Measurements from ENCODE around the gene RAD54L2. TPM values are rescaled to one million over a fixed set of nuclear protein-coding genes. Genes with fewer than 3 reads are reported as not detected.

RAD54L2 gene
- total RNA-seq = 10 to 100 TPM; 12.9 to 33.1 TPM

GRCh38 chr3:51538459-51539290, at the start of gene RAD54L2:
RAD54L2 (plus strand) TSS chr3:51538719; CDS start chr3:51590421, 51,702 bp downstream.
- WGBS = under 1% methylated on average over 52 of the region's 91 CpGs
- Histone ChIP-seq H3K27ac (peak within 1 kb of the TSS; percentile 86), H3K9me3 (no peaks in the 10 kb centered on the region), H3K27me3 (replicated peaks; ENCODE audit: insufficient read depth) (no peaks in the 10 kb centered on the region), H3K36me3 (no peaks in the 10 kb centered on the region), H3K4me1 (replicated peaks) (peaks cover 8% of the 10 kb centered on the region), H3K4me3 (peak within 1 kb of the TSS; percentile 91 to 95)
- peak; percentile 44 for TF ChIP-seq POLR2A (IDR thresholded peaks at IDR 0.05)
- TF ChIP-seq CTCF (IDR thresholded peaks at IDR 0.05) = peak in 3 of 4 experiments; percentile 21 to 49 (median 40)
- TF ChIP-seq POLR2AphosphoS5 (IDR thresholded peaks at IDR 0.05) = peak; percentile 69
- intact Hi-C loops (cut with DNase I) = no loop called here
- DNase-seq (ENCODE audit: low spot score) = peak; percentile 69

GRCh38 chr3:51498876-51499738, 39.4 kb upstream of the RAD54L2 start:
- Histone ChIP-seq H3K9me3 (no peaks in the 10 kb centered on the region), H3K4me1 (replicated peaks) (peaks cover 5% of the 10 kb centered on the region), H3K36me3 (no peaks in the 10 kb centered on the region), H3K4me3 (peak overlapping the region; percentile 94 to 95), H3K27me3 (replicated peaks; ENCODE audit: insufficient read depth) (no peaks in the 10 kb centered on the region), H3K27ac (peak overlapping the region; percentile 98)
- peak; percentile 63 for TF ChIP-seq POLR2A (IDR thresholded peaks at IDR 0.05)
- peak in 1 of 4 experiments; percentile 3 for TF ChIP-seq CTCF (IDR thresholded peaks at IDR 0.05)
- TF ChIP-seq POLR2AphosphoS5 (IDR thresholded peaks at IDR 0.05) = peak; percentile 93
- 1% methylated on average over 42 of the region's 43 CpGs for WGBS
- peak; percentile 96 for DNase-seq (ENCODE audit: low spot score)
- intact Hi-C loops (cut with DNase I) = loop anchor here (5.0 kb wide), 1 partner anchor 882 kb away; the partner anchor contains the start of gene MAPKAPK3

GRCh38 chr3:51500632-51501131, 37.8 kb upstream of the RAD54L2 start:
- peak; percentile 16 for DNase-seq (ENCODE audit: low spot score)
- H3K9me3 ChIP-seq = no peaks in the 10 kb centered on the region
- no peak overlapping the region for H3K4me3 ChIP-seq
- 93% methylated on average over 14 of the region's 14 CpGs for WGBS
- no peak for TF ChIP-seq POLR2AphosphoS5 (IDR thresholded peaks at IDR 0.05)
- no peak for TF ChIP-seq CTCF (IDR thresholded peaks at IDR 0.05)
- no peak for TF ChIP-seq POLR2A (IDR thresholded peaks at IDR 0.05)
- no peaks in the 10 kb centered on the region for H3K27me3 ChIP-seq (replicated peaks; ENCODE audit: insufficient read depth)
- H3K36me3 ChIP-seq = no peaks in the 10 kb centered on the region
- intact Hi-C loops (cut with DNase I) = loop anchor here (5.0 kb wide), 1 partner anchor 108 kb away; the partner anchor contains the start of gene RBM15B
- H3K27ac ChIP-seq = peak overlapping the region; percentile 98
- H3K4me1 ChIP-seq (replicated peaks) = peaks cover 5% of the 10 kb centered on the region

GRCh38 chr3:51501833-51502561, 36.5 kb upstream of the RAD54L2 start:
- peaks cover 5% of the 10 kb centered on the region for H3K4me1 ChIP-seq (replicated peaks)
- WGBS = 3% methylated on average over 5 of the region's 6 CpGs
- H3K9me3 ChIP-seq = no peaks in the 10 kb centered on the region
- peak overlapping the region; percentile 36 to 98 for H3K27ac ChIP-seq
- TF ChIP-seq POLR2AphosphoS5 (IDR thresholded peaks at IDR 0.05) = peak; percentile 50
- peak; percentile 86 to 95 (median 94) for TF ChIP-seq CTCF (IDR thresholded peaks at IDR 0.05)
- TF ChIP-seq POLR2A (IDR thresholded peaks at IDR 0.05) = no peak
- H3K27me3 ChIP-seq (replicated peaks; ENCODE audit: insufficient read depth) = no peaks in the 10 kb centered on the region
- H3K36me3 ChIP-seq = no peaks in the 10 kb centered on the region
- no peak overlapping the region for H3K4me3 ChIP-seq
- DNase-seq (ENCODE audit: low spot score) = peak; percentile 74
- intact Hi-C loops (cut with DNase I) = loop anchor here (2.0 to 5.0 kb wide), 4 partner anchors 110 to 297 kb away; partner anchors contain the start of gene RBM15B

Measured in prostate gland (tissue), 2 donors.